SW480 (cell line): Measurements from ENCODE around the gene AOPEP.
A peak's percentile ranks its signal among the peaks of the same experiment; 100 is the strongest.

Experiments
- DNase-seq: peaks from one replicate; pipeline ENCODE4 v3.0.0-alpha.2; 2016; ENCODE audit warnings: low spot score

The AOPEP gene

GRCh38 chr9:94993821-94994165, 267.3 kb downstream of the AOPEP start:
- no peak for DNase-seq

DNA sequence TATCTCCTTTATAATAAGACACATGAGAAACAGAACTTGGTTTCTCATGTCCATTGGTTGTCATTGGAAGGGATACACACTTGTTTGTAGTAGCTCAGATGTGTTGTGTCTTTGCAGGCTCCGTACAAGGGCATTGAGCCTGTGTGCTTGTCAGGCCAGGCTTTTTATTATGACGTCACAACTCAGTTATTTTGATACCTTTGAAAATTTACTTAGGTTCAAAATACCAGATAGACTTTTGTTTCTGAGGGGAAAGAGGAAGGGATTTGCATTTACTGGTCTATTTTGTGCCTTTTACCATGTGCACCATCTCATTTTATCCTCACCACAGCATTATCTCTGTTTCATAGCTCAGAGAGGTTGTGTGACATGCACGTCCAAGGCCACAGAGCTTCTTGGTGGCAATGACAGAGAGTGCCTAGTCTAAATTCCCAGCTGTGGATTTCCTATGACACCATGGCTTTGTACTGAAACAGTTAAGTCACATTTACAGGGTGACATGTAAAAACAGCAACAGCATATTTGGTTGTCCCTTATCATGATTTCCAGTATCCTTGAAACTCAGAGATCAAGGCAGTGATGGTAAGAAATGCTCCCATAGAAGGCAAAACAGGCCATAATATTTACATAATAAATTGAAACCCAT, 268.7 kb downstream of the AOPEP start:
- DNase-seq = no peak

DNA sequence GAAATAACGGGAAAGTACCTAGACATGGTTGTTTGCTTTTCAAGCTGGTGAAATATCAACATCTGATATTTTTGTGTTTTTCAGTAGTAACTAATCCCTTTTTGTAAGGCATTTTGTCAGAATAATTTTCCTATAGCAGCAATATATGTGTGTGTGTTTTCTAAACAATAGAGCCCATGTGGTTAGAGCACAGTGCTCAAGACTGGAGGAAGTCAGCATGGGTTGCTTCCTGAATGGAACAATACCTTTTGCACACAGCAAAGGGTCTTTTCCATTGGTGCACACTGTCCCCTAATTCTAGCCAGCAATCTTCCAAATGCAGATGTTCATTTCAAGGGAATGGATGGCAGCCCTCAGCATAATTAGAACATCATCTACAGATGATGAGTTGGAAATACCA, 270.1 kb downstream of the AOPEP start:
- no peak for DNase-seq

DNA sequence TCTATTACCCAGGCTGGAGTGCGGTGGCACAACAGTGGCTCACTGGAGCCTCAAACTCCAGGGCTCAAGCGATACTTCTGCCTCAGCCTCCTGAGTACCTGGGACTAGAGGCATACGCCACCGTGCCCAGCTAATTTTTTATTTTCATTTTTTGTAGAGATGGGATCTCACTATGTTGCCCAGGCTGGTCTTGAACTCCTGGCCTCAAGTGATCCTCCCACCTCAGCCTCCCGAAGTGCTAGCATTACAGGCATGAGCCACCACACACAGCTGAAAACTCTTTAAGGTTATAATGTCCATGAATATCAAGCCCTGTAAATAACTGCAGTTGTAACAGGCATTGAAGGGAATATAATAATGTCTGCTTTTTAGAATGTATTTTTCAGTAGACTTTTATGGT, 271.2 kb downstream of the AOPEP start:
- DNase-seq = no peak

GRCh38 chr9:94999832-95000231, 273.3 kb downstream of the AOPEP start:
- DNase-seq = no peak

GRCh38 chr9:95000821-95001220, 274.3 kb downstream of the AOPEP start:
- DNase-seq = no peak

GRCh38 chr9:95001720-95002119, 275.2 kb downstream of the AOPEP start:
- no peak for DNase-seq

DNA sequence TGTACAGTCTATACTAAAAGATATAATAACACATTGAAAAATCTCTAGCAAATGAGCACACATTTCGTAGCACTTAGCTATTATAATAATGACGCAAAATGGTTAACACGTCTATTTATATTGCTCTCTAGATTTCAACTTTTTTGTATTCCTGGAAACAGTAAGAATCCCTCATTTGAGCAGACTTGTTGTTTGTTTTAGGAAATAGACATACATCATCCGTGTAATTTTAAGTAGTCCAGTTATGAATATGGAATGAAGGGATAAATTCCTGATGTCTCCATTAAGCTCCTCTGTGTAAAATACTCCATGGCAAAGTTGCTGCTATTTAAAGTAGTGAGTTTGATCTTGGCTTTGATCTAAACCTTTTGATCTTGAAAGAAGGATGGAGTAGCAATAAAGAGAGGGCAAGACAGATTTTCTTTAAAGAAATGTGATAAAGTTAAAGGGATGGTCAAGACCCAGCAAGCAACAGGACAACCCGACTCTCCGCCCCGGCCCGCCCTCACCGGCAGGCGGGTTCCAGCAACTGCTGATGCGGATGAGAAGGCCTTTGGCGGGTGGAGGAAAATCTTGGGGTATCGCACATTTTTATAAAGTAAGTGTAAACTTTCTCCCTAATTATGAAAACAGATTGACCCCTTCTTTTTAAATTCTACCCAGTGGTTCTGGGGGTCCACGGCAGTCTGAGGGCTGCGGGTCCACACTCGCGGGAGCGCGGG, 277.4 kb downstream of the AOPEP start:
- peak; percentile 86 for DNase-seq

DNA sequence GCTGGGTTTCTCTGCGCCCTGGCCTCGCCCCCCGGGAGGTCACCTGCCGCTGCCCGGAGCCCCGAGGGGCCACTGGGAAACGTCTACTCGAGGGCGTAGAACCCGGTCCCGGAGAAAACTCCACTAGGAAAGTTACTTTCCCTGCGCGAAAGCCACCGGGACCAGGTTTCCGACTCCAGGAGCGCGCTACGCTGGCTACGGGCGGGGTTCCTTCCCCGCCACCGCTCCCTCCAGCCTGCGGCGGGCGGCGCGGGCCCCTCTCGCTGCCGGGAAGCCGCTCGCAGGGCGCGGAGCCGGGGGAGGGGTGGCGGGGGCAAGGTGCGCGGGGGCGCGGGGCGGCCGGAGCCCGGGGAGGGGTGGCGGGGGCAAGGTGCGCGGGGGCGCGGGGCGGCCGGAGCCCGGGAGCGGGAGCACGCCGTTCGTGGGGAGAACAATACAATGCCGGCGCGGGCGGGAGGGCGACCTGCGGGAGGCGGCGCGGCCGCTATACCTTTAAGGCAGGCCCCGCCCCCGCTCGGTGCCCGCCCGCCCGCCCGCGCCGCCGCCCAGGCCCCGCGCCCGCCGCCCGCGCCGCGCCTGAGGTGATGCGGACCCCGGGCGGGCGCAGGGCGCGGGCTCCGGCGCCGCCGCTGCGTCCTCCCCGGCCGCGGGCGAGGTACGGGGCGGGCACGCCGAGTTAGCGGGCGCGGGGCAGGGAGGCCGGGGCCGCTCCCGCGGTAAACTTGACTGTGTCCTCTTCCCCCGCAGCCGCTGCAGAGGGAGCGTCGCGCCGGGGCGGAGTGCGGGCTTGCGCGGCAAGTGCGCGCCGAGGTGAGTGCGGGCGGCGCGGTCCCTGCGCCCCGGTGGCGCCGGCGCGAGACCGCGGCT, 278.1 kb downstream of the AOPEP start:
- peak; percentile 59 for DNase-seq

DNA sequence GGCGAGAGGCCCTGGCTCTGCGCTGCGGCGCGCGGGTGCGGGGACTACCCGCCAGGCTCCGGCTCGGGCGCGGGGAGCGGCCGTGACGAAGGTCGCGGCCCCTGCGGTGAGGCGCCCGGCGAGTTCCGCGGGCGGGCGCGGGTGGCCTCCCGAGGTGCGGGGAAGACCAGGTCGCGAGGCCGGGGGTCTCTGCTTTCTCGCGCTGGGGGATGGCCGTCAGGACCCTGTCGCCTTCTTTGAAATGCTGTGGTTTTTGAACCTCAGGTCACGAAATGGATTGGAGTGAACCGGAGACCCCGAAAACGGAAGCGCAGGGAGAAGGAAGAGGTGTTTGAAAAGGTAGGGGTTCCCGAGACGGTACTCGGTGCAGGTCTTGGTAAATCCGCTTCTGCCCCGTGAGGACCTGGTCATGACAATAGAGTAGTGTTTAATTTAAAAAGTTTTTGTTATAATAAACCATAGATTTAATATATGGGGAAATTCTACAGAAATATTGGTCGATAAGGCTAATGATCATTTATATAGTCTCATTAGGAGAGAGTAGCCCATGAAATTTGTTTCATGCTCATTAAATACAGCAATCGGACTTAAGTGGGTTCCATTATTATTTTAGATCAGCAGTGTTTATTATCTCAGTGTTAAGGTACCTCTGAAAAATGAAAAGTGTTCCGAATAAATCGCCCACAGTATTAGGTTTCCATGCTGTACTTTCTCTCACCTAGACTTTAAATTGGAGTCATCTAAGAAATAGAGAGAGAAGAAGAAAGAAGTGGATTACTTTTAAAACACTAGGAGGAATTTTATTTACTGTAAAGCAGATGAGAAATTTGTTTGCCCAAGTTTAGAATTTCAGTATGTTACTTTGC, 279.0 kb downstream of the AOPEP start:
- DNase-seq = peak; percentile 58

DNA sequence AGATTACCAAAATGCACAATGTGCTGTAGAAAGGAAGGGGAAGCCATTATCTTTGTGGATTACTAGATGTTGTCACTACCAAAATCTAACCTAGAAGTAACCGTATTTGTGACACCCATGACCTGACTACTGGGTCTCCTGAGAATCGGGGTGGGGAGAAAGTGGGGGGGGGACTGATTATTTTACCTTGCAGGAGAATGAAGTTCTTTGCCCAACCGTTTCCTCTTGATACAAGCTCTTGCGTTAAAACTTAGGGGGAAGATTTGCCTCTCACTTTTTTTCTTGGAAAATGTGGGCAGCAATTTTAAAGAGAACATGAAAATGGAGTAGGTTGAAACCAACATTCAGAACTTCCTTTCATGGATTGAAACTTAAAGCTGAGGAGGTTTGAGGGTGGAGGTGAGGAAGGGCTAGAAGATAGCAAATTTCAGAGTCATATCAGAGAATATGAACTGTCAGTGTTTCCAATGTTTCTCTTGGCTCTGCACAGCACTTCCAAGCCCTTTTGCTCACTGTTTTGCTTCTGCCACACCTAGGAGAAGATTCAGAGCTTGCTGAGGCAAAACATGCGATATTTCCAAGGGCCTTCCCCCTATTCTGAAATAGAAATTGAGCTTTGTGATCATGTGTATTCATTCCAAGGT, 280.8 kb downstream of the AOPEP start:
- DNase-seq = no peak

- DNase-seq = no peak
Measured at GRCh38 chr9:95008151-95008771, 281.8 kb downstream of the AOPEP start.

DNA sequence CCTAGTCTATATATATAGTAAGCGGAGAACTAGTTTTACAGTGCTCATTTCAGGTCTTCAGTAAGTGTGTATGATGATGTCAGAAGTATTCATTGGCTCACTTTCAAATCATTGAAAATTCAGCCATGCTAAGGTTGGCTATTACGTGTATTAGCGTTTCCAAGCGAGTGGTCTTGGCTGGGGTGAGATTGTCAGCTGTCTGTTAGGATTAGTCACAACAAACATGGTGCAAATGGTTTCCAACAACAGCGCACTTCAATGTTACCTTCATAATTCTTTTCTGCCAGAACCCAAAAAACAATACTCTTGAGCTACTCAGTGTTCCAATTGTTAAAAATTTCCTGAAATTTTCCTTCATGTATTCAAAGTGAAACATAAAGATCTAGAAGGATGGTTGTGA, 283.0 kb downstream of the AOPEP start:
- no peak for DNase-seq

GRCh38 chr9:95010431-95010838, 283.9 kb downstream of the AOPEP start:
- DNase-seq = peak; percentile 62

DNA sequence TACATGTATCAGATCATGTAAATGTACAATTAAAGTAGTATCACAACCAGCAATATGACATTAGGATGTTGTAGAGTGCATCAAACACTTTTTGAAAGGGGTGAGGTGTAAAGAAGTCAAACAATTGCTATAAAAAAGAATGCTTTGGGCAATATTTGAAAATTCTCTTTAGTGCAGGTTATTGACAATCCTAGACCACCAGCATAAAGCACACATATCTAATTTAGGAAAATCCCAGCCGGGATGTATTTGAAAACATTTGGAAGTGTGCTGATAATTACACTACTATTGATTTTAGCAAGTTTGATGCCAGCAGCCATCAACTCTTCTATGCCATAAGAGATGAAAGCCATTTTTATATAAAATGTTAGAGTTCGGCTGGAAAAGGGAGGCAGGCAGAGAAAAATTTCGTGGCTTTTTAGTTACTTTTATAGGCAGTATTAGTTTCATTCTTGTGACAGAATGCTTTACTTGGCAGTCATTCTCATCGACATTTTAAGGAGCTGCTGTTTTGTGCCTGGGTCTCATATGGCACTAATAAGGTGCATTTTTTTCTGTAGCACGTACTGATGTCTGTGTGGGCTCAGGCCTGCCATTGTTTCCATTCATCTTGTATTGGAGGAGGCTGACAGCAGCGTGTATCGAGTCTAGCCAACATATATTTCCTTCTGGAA, 285.7 kb downstream of the AOPEP start:
- no peak for DNase-seq

DNA sequence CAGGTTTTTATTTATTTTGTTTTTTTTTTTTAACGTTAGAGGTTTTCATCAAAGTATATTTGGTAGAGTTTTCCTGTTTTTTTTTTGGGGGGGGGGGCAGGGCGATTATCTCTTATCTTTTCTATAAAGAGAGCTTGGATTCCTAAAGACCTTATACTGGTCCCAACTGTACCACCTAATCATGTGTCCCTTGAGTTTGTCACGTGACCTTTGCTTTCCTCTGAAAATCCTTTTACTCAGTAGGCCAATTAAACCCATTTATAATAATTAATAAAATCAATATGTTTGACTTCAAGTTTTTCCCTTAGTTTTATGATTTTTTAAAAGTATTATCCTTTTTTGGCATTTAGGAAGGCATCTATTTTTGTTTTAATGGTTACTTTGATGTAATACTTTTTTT, 286.4 kb downstream of the AOPEP start:
- DNase-seq = no peak

DNA sequence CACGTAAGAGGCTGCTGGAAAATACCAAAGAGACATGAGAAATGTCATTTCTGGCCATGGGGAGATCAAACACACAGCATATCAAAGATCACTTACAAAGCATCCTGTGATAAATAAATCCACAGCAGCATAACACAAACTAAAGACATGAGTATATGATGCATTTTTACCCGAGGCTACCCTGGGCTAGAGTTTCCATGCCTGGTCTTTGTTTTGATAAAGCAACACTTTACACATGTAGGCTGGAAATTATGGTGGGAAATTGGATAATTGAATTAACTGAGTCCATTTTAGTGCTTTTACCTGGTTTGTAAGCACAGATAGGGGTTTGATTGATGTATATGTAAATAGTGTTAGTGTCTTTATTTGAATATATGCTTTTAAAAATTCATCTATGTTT, 288.4 kb downstream of the AOPEP start:
- DNase-seq = no peak

- no peak for DNase-seq
Measured at GRCh38 chr9:95015569-95015968, 289.1 kb downstream of the AOPEP start.

DNA sequence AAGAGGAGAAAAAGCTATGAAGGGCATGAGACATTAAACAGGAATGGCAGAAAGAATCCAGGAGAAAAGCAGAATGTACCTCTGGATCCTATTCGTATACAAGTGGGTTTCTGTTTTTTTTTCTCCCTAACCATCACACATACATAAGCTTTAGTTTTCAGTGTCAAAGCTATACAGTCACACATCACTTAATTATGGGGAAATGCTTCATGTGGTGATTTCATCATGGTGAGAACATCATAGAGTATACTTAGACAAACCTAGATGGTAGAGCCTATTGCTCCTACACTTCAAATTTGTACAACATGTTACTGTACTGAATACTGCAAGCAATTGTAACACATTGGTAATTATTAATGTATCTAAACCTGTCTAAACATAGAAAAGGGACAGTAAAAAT, 290.6 kb downstream of the AOPEP start:
- no peak for DNase-seq

DNA sequence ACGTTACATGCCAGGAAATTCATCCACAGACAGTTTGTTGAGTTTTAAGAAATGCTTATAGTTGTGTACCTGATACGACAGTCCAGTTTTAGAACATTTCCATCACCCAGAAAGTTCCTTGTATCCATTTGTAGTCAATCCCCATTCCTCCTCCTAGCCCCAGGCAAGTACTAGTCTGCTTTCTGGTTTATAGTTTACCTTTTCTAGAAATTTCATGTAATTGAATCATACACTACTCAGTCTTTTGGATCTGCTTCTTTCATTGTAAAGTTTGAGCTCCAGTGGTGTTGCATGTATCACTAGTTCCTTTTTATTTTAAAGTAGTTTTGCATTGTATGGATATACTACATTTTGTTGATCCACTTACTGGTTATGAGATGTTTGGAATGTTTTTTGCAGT, 291.2 kb downstream of the AOPEP start:
- DNase-seq = no peak
